ENCODE measurements around the gene TBX10.

The TBX10 gene

GRCh38 chr11:67657300-67657699, 17.7 kb upstream of the TBX10 start:
- no peak for TF ChIP-seq CTCF (IDR thresholded peaks at IDR 0.05)

- TF ChIP-seq CTCF (IDR thresholded peaks at IDR 0.05), result no peak
These were observed 16.8 kb upstream of the TBX10 start for GRCh38 chr11:67656278-67656922.

GRCh38 chr11:67654225-67654624, 14.7 kb upstream of the TBX10 start:
- no peak for TF ChIP-seq CTCF (IDR thresholded peaks at IDR 0.05)

- no peak for TF ChIP-seq CTCF (IDR thresholded peaks at IDR 0.05)
These were observed 13.6 kb upstream of the TBX10 start for GRCh38 chr11:67652965-67653845.

GRCh38 chr11:67651976-67652781, 12.6 kb upstream of the TBX10 start:
- no peak for TF ChIP-seq CTCF (IDR thresholded peaks at IDR 0.05)

GRCh38 chr11:67649634-67650510, 10.3 kb upstream of the TBX10 start:
- TF ChIP-seq CTCF (IDR thresholded peaks at IDR 0.05), result no peak
